ENCODE measurements around the gene TSHZ1.

DNA sequence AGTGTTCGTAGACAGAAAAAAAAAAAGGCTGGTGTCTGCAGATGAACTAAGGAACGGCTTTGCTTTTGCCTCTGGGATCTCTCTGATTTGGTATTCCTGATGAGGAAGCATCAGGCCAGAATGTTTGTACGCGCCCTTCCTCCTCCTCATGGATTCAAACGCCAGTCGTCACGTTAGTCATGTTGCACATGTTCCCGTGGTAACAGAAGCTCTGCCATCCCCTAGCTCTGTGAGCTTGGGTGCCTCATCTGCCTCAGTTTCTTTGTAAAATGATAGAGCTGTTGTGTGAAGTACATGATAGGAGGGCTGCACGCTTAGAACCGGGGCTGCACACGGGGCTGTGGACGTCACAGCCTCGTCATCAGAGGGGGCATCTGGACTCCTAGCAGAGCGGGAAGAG, 47.0 kb downstream of the TSHZ1 start:
- TF ChIP-seq EZH2 (IDR thresholded peaks at IDR 0.05; ENCODE audit: low read depth, low read length, severe bottlenecking) (no peak), POLR2A (IDR thresholded peaks at IDR 0.05; ENCODE audit: control extremely low read depth in 1 of 2, low read depth in 2 of 2, low read length in 2 of 2) (no peak), CEBPB (IDR thresholded peaks at IDR 0.05; ENCODE audit: low read depth, low read length) (no peak)
- TF ChIP-seq, protein P1, sequence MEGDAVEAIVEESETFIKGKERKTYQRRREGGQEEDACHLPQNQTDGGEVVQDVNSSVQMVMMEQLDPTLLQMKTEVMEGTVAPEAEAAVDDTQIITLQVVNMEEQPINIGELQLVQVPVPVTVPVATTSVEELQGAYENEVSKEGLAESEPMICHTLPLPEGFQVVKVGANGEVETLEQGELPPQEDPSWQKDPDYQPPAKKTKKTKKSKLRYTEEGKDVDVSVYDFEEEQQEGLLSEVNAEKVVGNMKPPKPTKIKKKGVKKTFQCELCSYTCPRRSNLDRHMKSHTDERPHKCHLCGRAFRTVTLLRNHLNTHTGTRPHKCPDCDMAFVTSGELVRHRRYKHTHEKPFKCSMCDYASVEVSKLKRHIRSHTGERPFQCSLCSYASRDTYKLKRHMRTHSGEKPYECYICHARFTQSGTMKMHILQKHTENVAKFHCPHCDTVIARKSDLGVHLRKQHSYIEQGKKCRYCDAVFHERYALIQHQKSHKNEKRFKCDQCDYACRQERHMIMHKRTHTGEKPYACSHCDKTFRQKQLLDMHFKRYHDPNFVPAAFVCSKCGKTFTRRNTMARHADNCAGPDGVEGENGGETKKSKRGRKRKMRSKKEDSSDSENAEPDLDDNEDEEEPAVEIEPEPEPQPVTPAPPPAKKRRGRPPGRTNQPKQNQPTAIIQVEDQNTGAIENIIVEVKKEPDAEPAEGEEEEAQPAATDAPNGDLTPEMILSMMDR (IDR thresholded peaks at IDR 0.05; ENCODE audit: control extremely low read depth in 1 of 3, insufficient read depth in 1 of 3, low read depth in 1 of 3, low read length in 3 of 3), result no peak
